NCI-H446 treated with DMSO at 0.1 percent for 48 hours (cell line): ENCODE data around the gene CFAP20DC.
"Not testable (repeated sequence)": the region's sequence is repeated elsewhere in the genome, so short reads cannot be mapped to it uniquely, and the experiment has no call there.

Experiments
- DNase-seq: peaks from one replicate; lab custom pipeline; 2025; lab: John Stamatoyannopoulos, UW

The CFAP20DC gene

DNA sequence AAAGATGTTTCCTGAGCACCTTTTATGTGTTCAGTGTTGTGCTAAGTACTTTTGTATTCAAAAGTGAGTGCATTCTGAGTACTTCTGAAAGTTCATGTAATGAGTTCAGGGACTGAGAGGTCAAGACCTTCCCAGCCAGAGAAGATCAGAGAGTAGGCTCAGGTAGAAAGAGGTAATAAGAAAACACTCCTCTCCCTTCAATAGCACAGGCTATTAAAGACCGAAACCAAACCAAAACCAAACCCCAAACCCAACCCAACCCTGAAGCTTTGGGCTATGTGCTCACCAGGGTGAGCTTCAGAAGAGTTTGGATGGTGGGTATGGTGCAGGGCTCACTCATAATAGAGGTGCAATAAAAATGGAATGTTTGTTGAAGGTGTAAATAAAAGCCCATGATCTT is 306.5 kb downstream of the CFAP20DC start:
- no peak for DNase-seq

DNA sequence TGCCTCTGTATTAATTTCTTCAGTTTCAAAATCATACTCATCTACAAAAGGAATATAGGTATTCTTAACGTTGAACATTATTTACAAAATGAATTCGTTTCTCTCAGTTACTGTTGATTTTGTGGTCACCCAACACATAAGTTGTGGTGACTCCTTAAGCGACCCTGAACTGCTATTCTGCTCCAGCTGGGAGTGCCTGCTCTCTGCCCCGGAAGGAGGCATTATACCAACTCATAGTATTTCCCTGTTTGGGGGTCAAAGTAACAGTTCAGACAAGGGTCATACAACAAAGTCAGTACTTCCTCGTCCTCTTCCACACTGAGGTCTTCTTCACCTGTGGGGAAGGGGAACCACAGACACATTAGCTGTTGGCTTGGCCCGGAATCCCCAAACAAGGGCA is 307.6 kb downstream of the CFAP20DC start:
- no peak for DNase-seq

DNA sequence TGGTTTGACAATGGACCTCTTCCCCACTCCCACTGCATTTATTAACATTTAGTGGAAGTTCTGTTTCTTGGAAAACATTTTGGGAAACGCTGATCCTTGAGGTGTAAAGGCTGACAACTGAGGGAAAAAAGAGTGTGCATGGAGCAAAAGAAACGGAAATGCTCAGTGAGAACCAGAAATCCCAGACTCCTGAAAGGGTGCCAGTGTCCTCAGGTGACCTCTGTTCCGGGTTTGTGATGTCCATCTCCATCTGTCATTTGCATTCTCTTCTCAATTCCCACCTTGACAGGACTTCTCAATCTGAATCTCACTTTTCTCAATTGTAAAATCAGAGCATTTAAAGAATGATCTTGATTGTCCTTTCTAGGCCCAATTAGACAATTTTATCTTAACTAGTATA is 312.2 kb downstream of the CFAP20DC start:
- no peak for DNase-seq

DNA sequence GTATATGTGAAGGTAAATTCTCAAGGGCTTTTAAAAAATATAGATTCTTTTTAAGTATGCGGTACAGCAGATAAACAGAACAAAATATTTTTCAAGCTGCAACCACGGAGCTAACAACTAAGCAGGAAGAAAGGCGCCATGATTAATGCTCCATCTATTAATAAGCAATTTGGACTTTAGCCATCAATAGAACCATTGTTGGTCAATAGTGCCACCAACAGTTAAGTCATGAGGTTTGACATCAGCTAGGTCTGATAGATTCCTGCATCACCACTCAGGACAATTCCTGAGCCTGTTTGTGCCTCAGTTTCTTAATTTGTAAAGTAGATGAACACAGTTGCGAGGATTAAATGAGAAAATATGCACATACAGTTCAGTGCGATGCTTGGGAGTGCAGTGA is 318.2 kb downstream of the CFAP20DC start:
- DNase-seq = no peak

DNA sequence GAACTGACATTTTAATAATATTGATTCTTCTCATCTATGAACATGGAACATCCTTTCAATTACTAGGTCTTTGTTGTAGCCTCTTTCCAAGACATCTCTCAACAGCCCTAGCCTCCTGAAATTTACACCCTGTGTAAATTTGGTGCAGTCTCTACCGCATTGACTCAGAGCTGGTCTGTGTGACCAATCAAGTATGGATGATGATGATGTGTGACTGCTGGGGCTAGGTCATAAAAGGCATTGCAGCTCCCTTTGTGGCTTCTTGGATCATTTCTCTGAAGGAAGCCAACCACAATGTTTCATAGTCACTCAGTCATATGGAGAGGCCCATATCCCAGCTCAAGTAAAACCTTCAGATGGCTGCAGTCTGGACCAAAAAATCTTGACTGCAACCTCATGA is 321.1 kb downstream of the CFAP20DC start:
- DNase-seq = no peak

DNA sequence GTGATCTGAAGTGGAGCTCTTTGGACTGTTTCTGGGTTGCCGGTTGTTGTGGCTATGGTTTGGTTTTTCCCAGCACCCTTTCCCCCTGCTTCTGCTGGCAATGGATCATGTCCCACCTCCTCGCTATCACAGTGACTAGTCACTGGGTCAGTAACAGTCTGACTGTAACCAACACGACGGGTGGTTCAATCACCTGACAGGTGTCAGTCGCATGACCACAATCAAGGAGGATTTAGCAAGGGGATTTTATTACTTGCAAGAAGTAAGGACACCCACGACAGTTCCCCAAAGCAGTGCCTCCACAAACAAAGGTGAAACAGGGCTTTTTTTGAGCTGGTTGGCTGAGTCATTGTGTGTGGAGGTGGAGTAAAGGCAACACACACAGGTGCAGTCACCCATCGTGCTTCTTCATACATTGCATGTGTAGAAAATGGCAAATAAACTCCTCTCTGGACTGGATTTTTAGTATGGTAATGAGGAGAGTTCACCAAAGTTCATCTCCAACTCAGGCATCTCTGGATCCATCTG is 324.4 kb downstream of the CFAP20DC start:
- no peak for DNase-seq

DNA sequence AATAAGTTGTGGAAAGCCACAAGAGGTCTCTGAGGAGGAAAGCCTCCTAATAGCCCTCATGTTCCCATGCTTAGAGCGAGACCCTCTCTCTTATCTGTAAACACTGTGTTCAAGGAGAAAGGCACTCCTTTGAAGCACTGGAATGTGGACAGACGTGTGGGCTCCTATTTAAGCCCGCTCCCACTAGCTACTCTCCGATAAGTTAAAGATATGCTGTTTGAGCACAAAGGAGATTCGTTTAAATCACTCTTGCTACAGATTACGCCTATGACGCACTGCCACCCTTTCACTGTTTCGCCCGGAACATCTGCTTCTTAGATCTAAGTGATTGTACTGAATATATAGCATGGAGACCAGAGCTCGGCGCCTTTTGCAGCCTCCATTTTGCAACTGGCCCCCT is 325.5 kb downstream of the CFAP20DC start:
- no peak for DNase-seq

DNA sequence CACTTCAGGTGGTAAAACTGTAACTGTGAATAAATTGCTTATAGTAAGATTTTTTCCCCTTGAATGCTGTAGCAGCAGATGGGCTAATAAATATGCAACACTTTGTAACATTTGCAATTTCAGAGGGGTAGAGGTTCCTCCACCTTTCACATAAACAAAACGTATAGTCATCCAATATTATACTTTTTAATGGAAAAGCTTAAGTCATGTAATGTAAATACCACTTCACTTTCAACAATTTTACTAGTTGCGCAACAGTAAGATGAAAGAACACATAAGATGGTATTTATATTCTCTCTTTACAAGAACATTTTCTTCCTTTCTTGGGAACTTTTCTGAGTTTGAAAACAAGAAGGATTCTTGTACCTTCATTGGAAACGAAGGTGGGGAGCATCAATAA is 326.7 kb downstream of the CFAP20DC start:
- no peak for DNase-seq

DNA sequence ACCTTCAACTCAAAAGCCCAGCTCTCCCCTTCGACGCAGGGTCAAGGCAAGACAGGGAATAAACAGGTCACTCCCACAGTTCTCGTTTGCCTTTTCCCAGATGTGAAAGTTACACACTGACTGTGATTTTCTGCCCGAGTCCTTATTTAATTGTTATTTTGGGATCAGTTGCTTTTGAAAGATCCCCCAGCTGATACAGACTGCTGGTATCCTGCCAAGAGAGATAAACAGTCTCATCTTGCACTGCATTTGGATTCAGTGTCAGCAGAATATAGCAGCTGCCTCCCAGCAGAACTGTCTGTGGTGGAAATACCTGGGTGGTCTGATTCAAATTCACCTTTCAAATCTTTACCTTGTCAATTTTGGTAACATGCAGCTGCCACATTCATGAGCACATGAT is 327.3 kb downstream of the CFAP20DC start:
- no peak for DNase-seq

DNA sequence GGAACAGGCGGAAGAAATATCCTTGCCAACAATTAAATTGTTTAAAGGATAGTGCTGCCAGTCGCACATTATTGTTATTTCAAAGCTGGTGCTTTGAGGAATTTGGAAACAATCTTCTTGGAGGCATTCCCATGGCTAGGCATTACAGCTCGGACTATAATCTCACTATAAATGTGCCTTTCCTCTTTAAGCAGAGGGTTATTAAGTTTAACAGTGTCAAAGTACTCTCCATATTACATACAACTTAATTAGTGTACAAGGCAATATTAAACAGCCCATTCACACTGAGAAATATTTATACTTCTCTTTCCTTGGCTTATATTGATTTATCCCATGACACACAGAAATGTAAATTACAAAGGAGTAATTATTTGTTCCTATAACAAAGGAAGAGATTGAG is 329.3 kb downstream of the CFAP20DC start:
- no peak for DNase-seq

DNA sequence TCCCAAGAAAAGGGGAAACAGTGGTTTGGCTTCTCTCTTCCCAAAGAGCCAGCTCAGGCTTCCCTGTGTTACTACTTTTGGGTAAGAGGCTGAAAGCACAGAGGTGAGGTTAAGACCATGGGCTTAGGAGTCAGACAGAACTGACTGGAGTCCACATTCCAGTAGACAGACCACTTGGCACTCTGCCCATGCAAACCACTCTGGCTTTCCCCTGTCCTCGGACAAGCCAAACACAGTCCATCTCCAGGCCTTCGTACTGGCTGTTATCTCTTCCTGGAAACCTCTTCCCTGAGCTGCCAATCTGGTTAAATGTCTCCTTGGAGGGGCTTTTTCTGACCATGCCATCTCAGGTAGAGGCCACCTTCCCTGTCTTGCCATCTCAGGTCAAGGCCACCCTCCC is 330.1 kb downstream of the CFAP20DC start:
- no peak for DNase-seq

DNA sequence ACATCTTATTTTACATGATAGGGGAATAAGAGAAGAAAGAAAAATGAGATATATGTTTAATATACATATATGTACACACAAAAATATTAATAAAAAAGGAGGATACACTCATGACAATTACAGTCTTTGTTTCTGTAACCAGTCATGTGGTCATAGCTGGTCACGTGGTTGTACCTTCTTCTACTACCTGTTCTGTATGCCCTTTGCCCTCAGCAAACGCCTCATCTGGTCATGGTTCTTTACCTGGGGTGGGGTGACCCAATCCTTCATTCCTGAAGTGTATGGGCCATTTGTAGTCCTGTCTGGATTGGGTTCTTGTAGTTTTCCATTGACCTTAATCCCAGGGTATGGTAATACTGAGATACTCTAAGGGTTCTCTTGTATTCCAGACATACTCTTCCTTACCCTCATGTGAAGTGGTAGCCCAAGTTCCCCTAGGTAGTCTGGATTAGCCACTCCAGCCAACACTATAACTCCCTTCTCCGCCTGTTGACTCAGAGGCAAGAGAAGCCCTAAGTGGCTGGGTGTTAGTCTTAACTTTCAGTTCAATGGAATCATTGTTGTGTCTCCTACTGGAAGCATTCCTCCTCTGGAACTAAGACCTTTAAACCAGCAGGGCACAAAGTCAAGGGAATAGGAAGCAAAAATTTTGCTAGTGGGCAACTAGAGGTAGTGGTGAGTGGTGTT is 336.0 kb downstream of the CFAP20DC start:
- no peak for DNase-seq

DNA sequence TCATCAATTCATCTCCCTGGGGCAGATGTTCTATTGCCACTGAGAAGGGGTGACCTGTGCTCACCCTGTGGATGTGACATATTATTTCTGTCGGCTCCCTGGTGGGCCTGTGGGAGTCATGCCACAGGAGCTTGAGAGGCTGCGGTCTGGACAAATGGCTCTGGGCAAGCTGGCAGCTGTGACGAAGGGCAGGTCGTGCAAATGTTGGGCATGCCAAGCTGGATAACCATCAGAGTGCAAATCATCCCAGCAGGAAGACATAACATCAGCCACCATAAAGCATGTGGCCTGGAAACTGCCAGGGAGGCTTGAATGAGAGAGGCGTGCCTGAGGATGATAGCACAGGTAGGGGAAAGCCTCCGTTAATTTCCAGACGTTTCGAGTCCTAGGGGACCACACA is 338.0 kb downstream of the CFAP20DC start:
- DNase-seq = no peak

DNA sequence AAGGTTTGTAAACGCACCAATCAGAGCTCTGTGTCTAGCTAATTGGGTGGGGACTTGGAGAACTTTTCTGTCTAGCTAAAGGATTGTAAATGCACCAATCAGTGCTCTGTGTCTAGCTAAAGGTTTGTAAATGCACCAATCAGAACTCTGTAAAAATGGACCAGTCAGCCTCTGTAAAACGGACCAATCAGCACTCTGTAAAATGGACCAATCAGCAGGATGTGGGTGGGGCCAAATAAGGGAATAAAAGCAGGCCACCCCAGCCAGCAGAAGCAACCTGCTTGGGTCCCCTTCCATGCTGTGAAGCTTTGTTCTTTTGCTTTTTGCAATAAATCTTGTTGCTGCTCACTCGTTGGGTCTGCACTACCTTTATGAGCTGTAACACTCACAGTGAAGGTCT is 340.8 kb downstream of the CFAP20DC start:
- not testable (repeated sequence) for DNase-seq

DNA sequence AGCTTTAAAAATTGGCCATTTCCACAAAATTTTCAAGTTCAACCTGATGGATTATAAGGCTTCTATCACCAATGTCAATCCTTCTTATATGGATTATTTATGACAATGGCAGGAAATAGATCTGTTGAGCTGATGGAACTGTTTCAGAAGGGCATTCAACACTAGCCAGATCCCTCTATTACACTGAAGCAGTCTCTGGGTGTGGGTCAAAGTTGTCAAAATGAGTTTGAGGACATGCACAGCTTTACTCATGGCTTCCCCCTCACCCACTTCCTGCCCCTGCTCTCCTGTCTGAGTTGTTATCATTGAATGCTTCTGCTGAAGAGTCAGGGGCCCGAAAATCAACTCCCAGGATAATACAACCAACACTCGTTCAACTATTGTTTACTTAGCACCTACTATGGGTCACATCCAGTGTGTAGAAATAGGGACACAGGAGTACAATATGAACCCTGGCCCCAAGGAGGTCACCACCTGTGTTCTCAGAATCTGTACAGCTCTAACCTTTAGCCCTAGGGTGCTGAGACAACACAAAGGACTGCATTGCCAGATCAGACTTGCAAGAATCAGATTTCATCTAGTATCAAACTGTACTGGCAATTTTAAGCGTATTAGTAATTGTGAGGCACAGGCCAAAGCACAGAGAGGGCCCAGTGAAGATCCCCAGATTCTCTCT is 341.6 kb downstream of the CFAP20DC start:
- DNase-seq = no peak

DNA sequence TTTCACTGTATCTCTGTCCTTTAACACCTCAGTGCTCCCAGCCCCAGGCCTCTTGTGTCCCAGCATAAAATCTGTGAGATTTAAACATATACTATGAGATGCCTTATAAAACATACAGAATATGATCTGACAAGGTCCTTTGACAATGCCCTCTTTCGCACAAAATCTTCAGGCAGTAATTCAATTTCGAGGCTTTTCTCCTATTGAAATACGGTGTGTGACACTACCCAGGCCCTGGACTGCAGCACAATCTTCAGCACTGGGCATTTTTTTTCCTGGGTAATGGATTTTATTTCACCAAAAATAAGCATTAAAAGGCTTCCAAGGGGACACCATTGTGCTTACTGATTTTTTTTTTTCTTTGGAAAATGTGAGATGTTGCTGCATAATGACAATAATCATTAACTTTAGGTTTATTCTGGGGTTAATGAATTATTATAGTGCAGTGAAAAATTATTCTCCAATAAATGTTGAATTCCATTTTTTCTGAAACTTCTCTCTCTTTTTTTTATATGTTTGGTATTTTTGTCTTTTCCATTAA is 342.4 kb downstream of the CFAP20DC start:
- no peak for DNase-seq

DNA sequence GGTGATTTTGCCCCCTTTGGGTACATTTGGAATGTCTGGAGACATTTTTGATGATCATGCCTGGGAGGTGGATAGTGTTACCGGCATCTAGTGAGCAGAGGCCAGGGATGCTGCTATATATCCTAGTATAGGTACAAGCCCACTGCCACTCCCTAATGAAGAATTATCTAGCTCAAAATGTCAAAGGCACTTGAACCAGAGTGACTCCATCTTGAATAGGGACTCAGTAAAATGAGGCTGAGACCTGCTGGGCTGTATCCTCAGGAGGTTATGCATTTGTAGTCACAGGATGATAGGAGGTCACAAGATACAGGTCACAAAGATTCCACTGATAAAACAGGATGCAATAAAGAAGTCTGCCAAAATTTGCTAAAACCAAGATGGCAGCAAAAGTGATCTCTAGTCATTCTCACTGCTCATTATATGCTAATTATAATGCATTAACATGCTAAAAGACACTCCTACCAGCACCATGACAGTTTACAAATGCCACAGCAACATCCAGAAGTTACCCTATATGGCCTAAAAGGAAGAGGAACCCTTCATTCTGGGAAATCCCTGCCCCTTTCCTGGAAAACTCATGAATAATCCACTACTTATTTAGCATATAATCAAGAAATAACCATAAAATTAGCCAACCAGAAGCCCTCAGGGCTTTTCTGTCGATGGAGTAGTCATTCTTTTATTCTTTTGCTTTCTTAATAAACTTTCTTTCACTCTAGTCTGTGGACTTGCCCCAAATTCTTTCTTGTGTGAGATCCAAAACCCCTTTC is 343.2 kb downstream of the CFAP20DC start:
- no peak for DNase-seq

DNA sequence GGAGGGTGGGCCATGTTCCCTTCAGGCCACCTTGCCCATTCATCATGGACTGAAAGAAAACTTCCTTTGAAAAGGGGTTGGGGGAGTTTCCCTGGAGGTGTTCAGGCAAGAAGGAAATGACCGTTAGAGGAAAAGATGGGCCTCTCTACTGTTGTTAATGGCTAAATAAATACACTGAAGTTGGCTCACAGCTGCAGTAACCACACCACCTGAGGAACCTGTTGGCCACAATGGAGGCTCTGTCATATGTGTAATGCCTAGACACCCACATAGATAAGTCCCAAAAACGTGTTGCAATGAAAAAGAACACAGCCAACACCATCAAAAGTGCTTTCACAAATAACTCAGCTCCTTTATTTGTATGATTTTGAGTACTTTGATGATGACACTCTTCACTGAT is 345.1 kb downstream of the CFAP20DC start:
- DNase-seq = no peak

DNA sequence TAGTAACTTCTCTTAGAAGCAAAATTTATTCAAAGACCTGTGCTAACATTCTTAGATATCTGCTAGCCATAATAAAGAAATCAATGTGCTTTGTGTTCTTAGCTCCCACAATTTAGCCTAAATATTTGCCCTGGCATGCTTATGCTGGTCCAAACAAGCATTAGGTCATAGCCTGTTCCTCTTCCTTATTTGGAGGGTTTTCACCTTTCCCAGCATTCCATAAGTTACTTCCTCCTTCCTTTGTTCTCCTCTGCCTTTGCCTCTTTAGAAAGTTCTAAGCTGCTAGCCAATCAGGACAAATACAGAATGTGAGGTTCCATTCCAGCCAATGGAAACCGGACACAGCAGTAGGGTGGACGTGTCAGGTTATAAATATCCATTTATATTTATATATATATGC is 345.5 kb downstream of the CFAP20DC start:
- DNase-seq = not testable (repeated sequence)

DNA sequence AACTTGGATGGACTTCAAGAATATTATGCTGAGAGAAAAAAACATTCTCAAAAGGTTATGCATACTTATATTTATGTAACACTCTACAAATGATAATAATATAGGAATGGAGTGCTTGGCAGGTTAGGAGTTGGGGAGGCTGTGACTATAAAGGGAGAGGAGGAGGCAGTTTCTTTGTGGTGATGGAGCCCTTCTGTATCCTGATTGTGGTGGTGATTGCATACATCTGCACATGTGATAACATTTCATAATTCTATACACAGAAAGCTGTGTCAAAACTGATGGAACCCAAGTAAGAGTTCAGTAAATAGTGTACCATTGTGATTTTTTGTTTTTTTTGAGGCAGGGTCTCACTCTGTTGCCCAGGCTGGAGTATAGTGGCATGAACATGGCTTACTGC is 351.6 kb downstream of the CFAP20DC start:
- no peak for DNase-seq

DNA sequence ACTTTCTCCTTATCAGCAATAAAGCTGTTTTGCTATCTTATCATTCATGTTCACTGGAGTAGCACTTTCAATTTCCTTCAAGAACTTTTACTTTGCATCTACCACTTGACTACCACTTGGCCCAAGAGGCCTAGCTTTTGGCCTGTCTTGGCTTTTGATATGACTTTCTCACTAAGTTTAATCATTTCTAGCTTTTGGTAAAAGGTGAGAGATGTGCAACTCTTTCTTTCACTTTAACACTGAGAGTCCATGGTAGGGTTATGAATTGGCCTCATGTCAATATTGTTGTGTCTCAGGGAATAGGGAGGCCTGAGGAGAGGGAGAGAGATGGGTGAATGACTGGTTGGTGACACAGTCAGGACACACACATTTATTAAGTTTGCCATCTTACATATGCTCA is 352.3 kb downstream of the CFAP20DC start:
- no peak for DNase-seq

DNA sequence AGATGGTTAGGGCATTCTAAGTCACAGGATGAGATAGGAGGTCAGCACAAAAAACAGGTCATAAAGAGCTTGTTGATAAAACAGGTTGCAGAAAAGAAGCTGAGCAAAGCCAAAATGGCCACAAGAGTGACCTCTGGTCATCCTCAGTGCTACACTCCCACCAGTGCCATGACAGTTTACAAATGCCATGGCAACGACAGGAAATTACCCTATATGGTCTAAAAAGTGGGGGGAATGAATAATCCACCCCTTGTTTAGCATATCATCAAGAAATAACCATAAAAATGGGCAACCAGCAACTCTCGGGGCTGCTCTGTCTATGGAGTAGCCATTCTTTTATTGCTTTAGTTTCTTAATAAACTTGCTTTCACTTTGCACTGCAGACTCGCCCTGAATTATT is 353.0 kb downstream of the CFAP20DC start:
- DNase-seq = not testable (repeated sequence)

DNA sequence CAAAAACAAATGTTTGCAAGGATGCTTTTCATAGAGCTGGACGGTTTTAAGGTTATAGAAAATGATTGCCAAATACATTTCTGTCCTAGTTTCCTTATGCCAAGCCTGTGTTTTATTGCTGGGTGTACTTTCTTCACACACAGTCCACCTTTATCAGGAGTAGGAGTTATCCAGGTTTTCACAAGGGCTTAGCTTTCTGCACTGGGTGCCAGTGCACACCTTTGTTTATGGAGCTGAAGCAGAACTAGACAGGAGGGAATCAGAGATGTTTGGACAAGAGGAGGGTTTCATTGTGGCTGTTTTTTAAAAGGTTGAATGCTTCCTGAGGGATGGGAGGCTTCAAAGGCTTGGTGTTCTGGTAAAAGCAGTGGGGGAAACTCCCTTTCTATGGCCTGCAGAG is 353.7 kb downstream of the CFAP20DC start:
- DNase-seq = no peak
